Right renal cortex interstitium (tissue), 3 donors: Measurements from ENCODE around the gene APEH. TPM values are rescaled to one million over a fixed set of nuclear protein-coding genes. Genes with fewer than 3 reads are reported as not detected.

ENCODE experiments used
- DNase-seq, 3 donors: peaks; one replicate each; pipeline ENCODE4 v3.0.0-alpha.2; 2013; ENCODE audit warnings: low read depth in 3 of 3, low spot score in 2 of 3
- polyA plus RNA-seq, 3 donors: library from polyadenylated mRNA; unstranded; fragments of 120-200 nt; gene quantifications; one replicate each; pipeline ENCODE4 v1.2.1, GENCODE V29; 2013; ENCODE audit not compliant: insufficient read length in 3 of 3

APEH gene
- polyA plus RNA-seq, 3 donors = 147 to 178 (median 155) TPM

DNA sequence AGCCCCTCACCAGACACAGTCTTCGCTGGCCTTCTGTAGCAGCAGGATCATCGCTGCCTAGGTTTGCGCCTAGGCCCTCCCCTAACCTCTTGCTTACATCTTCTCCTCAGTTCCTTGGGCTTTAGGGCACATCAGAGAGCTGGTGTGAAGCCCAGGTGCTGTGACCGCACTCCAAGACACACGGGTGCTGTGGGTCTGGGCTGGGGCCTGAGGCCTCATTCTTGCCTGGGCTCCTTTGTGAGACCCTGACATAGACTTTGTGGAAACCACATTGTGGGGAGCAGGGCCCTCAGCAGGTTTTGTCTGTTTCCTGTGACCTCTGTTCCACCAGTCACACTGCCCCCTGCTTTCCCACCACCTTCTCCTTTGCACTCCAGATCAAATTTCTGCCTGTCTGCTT lies 37.3 kb downstream of the APEH start:
- no peak for DNase-seq

- DNase-seq = no peak
These were observed 38.0 kb downstream of the APEH start for GRCh38 chr3:49712166-49712565.

GRCh38 chr3:49712631-49713317 lies 38.6 kb downstream of the APEH start:
- no peak for DNase-seq

DNA sequence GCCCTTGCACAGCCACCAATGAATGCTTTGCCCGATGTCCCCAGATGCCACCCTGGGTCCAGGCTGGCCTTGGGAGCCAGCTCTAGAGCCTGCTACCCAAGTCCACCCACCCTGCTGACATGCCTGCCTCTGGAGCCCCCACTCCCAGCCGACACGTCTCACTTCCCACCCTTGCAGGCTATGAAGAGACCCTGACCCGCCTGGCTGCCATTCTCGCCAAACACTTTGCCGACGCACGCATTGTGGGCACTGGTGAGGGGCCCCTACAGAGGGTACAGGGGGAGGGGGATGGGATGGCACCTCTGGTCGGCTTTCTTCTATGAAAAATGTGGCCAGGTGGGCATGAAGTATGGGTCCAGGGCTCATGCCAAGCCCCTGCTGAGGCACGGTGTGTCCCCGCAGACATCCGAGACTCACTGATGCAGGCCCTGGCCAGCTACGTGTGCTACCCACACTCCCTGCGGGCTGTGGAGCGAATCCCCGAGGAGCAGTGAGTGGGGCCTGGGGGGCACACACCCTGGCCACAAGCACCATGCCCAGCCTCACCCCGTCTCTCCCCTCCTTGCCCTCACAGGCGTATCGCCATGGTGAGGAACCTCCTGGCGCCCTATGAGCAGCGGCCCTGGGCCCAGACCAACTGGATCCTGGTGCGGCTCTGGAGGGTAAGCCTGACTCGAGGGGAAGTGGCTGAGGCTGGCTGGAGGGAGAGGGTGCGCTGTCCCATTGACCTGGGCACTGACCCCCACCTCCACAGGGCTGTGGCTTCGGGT lies 39.4 kb downstream of the APEH start:
- no peak for DNase-seq

DNA sequence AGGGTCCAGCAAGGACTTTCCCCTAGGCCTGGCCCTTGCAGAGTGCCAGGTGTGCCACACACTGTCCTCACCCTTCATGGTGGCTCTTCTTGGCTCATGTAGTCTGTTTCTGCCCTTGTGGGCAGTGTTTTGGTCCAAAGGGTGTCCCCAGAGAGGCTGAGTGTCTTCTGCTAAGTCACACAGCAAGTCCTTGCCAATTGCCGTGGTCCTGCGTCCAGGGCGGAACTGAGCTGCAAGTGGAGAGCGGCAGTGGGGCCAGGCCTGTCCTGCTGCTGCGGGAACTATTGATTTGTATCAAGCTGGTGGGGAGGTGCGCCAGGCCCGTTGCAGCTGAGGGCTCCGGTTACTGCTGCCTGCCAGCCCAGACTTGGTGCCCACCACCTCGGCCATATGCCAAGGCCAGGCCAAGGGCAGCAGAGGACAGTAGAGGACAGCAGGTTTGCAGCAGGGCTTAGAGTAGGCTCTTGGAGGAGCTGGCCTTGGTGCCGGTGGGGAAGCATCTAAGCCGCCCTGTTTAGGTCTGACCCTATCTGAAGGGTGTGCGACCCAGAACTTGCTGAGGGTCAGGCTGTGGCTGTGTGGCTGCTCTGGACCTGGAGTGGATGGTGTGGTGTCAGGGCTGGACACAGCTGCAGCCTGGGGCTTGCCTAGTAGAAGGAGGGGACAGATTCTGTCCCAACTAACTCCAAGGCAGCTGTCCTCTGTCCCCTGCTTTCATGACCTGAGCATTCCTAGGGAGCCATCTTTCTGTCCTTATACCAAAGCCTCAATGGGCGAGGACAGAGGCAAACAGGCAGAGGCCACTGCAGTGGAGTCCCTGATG lies 40.8 kb downstream of the APEH start:
- DNase-seq = no peak

- DNase-seq = no peak
These were observed 41.5 kb downstream of the APEH start for GRCh38 chr3:49715611-49716121.

- no peak for DNase-seq
These were observed 42.0 kb downstream of the APEH start for GRCh38 chr3:49716169-49716568.

- no peak for DNase-seq
These were observed 42.6 kb downstream of the APEH start for GRCh38 chr3:49716691-49717210.

DNA sequence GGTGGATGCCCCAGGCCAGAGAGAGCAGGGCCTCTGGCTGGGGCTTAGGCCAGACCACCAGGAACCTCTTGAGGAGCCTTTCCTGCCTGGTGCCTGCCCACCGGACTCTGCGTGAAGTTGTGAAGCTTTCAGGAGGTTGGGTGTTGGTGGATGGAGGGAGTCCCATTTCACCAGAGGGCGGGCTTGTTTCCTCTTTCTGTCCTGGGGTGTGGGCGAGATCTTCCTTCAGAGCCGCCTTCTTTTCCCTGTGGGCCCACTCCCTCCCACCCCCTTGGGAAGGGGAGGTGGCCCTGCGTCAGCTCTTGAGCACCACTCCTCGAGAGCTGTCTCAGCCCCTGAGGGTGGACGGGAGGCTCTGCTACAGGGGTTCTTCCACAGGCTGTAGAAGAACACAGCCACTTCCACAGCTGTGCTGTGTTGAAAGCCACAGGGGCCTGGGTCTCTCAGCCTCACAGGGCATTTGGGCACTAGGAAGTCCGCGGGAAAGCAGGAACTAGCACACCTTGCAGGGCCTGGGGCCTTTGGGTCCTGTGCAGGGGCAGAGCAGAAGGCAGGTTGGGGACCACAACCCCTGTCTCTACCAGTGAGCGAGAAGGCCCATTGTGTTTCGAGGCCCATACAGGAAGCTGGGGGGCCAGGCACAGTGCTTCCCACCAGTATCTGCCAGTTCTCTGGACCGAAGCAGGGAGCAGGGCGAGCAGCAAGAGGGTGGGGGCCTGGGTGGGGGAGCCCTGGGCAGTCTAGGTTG lies 43.2 kb downstream of the APEH start:
- DNase-seq = no peak

- DNase-seq = peak in 1 of 3 donors; percentile 4
These were observed 44.1 kb downstream of the APEH start for GRCh38 chr3:49717959-49718857.

DNA sequence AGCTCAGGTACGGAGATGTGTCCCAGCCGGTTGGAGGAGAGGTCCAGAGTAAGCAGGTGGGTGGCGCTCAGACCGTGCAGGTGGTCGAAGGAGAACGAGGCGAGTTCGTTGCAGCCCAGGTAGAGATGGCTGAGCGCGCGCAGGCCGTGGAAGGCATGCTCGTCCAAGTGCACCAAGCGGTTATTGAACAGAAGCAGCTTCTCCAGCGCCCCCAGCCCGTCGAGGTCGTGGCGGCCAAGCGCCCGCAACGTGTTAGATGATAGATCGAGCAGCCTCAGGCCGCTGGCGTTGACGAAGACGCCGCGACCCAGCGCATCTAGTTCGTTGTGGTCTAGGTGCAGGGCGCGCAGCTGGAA lies 44.7 kb downstream of the APEH start:
- no peak for DNase-seq

- DNase-seq = peak; percentile 65 to 88 (median 84)
These were observed 45.2 kb downstream of the APEH start, which contains the start of gene AMIGO3 for GRCh38 chr3:49719214-49719884. Gene AMIGO3 (minus strand): TSS chr3:49719684. CDS start chr3:49719465, 219 bp downstream.

GRCh38 chr3:49720855-49721595 lies 46.9 kb downstream of the APEH start:
- DNase-seq = no peak

- DNase-seq = no peak
These were observed 47.4 kb downstream of the APEH start for GRCh38 chr3:49721596-49721895.

- DNase-seq = no peak
These were observed 48.0 kb downstream of the APEH start for GRCh38 chr3:49721896-49722781.

DNA sequence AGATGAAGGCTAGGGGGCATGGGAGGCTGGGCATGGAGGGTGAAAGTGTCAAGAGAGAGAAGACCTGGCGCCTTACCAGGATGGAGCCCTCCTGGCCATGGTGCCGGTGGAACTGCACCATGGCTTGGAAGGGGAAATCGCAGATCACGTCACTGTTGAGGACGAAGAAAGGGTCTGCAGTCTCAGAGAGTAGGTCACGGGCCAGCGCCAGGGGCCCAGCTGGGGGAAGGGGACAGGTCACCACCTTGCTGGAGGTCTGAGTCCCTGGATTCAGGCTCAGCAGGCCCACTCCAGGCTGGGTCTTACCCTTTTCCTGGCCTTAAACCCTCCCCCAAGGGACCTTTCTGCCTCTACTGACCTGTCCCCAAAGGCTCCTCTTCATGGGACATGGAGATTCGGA lies 48.7 kb downstream of the APEH start:
- no peak for DNase-seq

DNA sequence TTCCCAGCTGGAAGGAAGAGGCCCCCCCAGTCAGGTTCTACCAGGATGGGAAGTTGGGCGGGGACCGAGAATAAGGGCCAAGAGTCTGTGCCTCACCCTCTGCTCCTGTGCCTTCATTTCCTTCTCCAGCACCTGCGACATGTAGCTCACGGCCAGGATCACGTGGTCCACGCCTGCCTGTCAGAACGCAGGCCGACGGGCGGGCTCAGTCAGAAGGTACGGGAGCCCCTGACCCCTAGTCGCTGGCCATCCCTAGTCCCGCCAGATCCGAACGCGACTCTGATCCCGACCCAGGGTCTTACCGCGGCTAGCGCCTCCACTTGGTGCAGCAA lies 49.1 kb downstream of the APEH start:
- DNase-seq = peak in 1 of 3 donors; percentile 19
